RKO (cell line): ENCODE data around the gene RNF213.
"Not testable (repeated sequence)": the region's sequence is repeated elsewhere in the genome, so short reads cannot be mapped to it uniquely, and the experiment has no call there.

ENCODE experiments used
- DNase-seq: peaks from one replicate; pipeline ENCODE4 v3.0.0-alpha.2; 2016; ENCODE audit warnings: low spot score

RNF213 gene

DNA sequence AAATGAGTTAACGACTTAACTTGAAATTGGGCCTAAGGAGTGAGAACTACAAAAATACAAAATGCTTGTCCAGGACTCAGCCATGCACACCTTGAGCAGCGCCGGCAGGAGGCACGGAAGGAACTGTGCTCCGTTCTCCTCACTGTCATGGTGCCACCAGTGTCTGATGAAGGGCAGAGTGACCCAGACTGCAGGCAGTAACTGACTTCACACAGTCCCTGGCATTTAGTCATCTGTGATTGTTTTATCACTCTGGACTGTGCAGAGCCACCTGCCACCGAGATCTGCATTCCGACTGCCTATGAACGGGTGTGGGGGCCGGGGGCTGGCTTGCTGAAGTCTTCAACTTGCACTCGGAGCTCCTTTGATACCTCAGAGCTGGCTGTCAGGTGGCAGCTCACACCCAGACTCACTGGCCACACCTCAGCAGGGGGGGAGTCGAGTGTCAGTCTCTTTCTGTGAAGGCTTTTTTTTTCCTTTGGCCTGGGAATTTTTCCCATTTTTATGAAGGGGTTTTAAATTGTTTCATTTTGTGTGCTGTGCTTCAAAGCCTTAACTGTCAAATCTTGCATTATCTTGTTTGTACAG, 134.1 kb downstream of the RNF213 start:
- DNase-seq: no peak

DNA sequence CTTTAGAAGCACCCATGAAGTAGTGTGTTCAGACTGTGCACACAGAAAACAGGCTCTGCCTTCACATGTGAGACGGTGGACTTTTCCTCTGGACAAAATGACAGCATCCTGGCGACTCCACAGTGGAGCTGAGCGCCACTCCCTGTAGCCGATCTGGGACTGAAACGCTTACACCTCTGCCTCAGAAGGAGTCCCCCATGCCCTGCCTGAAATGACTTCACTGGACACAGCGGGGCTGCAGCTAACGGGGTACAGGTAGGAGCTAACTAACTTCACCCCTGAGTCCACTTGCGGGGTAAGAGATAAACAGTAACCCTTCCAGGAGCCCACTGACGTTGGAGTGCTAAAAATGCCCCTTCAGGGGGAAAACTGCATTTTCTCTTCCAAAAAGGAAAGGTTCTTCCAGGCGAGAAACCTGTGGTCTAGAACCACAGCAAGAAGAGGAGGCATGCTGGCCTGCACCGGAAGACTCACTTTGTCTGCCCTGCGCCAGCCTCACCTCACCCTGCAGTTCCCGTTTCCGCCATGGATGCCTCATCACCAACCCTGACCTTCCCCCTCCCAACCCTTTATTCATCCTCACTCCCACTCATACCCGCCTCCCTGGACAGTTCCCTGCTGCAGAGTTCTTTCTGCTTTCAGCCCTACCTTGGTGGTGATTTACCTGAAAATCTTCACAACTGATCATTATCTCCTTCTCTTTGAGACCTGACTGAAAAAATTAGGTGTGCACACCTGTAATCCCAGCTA, 134.9 kb downstream of the RNF213 start:
- no peak for DNase-seq

- no peak for DNase-seq
These were observed 135.7 kb downstream of the RNF213 start for GRCh38 chr17:80396157-80397033.

DNA sequence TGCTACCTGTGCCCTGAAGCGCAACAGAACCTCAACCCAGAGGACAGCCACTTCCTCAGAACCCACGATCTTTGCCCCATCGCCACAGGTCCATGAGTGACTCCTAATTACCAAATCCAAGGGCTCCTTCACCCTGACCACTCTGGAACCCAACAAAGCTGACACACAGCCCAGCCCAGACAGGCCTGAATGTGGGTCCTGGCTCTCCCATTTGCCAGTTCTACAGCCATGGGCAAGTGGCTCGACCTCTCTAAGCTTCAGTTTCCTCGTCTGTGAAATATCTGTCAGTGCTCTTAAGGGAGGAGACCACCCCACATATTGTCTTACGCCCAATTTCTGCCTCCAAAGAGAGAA, 136.4 kb downstream of the RNF213 start:
- DNase-seq: no peak

DNA sequence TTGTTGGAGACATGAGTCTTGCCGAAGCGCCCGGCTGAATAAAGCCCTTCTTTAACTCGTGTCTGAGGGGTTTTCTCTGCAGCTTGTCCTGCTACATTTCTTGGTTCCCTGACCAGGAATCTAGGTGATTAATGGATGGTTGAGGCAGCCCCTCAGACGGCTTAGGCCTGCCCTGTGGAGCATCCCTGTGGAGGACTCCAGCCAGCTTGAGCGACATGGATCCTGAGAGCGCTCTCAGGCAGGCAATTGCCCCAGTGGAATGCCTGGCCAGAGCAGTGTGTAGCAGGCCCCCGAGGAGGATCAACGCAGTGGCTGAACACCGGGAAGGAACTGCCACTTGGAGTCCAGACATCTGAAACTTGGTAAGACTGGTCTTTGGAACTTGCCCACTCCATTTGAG, 137.0 kb downstream of the RNF213 start:
- no peak for DNase-seq

DNA sequence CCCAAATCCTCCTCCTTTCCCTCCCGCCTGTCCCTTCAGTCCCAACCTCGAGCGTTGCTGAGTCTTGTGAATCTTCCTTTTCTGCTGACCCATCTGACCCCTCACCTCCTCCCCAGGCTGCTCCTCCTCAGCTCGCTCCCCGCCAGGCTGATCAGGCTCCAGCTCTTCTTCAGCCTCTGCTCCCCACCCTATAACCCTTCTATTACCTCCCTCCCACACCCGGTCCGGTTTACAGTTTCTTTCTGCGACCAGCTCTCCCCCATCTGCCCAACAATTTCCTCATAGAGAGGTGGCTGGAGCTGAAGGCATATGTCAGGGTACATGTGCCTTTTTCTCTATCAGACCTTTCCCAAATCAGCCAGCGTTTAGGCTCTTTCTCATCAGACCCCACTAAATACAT, 140.4 kb downstream of the RNF213 start:
- DNase-seq: not testable (repeated sequence)

GRCh38 chr17:80402102-80402501, 141.4 kb downstream of the RNF213 start:
- DNase-seq: not testable (repeated sequence)

DNA sequence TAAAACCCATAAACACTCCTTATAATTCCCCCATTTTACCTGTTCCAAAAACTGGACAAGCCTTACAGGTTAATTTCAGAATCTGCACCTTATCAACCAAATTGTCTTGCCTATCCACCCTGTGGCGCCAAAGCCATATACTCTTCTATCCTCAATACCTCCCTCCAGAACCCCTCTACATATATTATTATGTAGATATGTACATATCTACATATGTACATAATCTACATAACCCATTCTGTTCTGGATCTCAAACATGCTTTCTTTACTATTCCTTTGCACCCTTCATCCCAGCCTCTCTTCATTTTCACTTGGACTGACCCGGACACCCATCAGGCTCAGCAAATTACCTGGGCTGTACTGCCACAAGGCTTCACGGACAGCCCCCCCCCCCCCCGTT, 142.3 kb downstream of the RNF213 start:
- no peak for DNase-seq

DNA sequence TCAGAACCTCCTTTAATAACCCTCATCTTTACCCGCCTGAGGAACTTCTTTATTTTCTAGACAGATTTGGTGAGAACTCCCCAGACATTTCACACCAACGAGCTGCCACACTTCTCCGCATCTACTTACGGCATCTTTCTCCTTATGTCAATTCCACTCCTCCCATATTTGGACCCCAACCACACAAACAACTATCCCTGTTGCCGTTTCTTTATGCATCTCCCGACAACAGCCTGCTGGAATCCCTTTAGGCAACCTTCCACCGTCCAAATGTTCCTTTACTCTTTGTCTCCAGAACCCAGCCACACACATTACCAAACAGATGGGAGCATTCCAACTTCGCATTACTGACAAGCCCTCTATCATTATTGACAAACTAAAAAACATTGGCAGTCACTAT, 145.5 kb downstream of the RNF213 start:
- no peak for DNase-seq

GRCh38 chr17:80407917-80408316, 147.3 kb downstream of the RNF213 start:
- not testable (repeated sequence) for DNase-seq

DNA sequence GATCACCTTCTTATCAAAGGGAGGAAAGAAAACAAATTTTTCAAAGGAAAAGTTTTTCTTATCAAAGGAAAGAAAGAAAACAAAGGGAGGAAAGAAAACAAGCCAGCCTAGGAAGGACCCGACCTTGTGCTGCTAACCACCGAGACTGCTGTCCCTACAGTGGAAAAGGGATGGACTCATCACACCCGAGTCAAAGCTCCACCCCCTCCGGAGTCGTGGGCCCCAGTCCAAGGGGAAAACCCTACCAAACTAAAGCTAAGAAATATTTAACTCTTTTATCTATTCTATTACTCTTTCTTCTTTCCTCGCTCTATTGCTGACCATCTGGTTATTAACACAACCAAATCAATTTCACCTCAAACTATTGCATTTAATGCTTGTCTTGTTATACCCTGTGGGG, 148.2 kb downstream of the RNF213 start:
- no peak for DNase-seq

DNA sequence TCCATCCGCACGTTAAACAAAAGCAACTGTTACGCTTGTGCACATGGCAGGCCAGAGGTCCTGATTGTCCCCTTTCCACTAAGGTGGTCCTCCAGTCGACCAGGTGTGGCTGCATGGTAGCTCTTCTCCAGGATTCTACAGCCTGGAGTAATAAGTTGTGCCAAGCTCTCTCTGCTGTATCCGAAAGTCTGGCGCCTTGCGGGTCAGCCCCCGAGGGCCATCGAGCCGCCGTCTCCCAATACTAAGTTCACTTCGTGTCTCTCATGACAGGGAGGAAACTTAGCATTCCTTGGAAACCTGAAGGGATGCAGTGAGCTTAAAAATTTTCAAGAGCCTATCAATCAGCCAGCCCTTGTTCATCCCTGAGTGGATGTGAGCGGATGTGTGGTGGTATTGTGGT, 149.0 kb downstream of the RNF213 start:
- no peak for DNase-seq

DNA sequence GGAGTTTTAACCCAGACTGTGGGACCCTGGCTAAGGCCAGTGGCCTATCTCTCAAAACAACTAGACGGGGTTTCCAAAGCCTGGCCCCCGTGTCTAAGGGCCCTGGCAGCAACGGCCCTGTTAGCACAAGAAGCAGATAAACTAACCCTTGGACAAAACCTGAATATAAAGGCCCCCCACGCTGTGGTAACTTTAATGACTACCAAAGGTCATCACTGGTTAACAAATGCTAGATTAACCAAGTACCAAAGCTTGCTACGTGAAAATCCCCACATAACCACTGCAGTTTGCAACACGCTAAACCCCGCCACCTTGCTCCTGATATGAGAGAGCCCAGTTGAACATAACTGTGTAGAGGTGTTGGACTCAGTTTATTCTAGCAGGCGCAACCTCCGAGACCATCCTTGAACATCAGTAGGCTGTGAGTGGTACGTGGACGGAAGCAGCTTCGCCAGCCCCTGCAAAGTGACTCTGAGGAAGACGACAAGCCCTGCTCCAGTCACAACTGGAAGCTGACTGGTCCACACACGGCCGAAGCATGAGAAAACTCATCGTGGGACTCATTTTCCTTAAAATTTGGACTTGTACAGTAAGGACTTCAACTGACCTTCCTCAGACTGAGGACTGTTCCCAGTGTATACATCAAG, 149.9 kb downstream of the RNF213 start:
- not testable (repeated sequence) for DNase-seq

- DNase-seq: no peak
These were observed 153.3 kb downstream of the RNF213 start for GRCh38 chr17:80413771-80414507.

DNA sequence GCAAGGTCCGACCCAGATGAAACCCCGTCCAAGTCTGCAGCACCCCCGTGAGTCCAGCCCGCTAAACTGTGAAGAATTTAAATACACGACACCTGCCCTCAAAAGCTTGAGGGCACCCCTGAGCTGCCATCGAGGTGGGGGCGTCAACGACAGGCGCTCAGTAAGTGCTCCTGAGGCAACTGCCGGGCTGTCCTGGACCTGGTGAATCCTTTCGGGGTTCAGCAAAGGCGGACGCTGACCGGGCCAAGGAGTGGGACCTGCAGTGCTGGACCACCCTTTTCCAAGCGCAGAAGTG, 153.8 kb downstream of the RNF213 start:
- peak; percentile 38 for DNase-seq

GRCh38 chr17:80414803-80415625, 154.4 kb downstream of the RNF213 start, which contains the start of gene ENDOV:
ENDOV (plus strand) TSS chr17:80415167; CDS start chr17:80415195, 28 bp downstream.
- peak; percentile 91 for DNase-seq

DNA sequence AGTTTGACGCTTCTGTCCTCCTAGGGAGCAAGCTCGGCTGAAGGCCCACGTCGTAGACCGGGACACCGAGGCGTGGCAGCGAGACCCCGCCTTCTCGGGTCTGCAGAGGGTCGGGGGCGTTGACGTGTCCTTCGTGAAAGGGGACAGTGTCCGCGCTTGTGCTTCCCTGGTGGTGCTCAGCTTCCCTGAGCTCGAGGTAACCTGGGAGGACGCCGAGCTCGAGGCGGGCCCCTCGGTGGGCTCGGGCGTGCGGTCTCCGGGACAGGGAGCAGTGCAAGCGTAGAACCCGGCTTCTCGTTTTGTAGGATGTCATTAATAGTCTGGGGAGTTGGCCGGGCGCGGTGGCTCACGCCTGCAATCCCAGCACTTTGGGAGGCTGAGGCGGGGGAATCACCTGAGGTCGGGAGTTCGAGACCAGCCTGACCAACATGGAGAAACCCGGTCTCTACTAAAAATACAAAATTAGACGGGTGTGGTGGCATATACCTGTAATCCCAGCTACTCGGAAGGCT, 155.0 kb downstream of the RNF213 start:
- DNase-seq: no peak

DNA sequence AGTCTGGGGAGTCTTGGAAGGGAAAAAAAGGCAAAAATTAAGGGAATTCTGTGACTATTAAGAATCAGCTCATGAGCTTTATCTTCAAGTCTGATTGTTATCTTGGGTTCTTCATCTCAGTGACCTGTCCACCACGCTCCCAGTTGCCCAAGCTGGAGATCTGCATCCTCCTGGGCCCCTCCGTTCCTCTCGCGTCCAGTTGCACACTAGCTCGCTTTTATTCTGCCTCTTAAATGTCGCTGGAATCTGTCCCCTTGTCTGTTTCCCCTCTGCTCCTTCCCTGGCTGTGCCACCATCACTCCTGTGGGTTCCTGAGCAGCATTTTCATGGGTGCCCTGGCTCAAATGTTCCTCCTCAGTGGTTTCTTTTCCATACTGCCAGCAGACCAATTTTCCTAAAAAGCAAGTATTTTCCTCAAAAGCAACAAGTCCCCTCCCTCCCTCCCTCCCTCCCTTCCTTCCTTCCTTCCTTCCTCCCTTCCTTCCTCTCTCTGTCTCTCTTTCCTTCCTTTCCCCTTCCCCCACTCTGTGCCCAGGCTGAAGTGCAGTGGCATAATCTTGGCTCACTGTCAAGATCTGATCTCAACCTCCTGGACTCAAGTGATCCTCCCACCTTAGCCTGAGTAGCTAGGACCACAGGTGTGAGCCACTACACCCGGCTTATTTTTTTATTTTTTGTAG, 155.7 kb downstream of the RNF213 start:
- no peak for DNase-seq

- no peak for DNase-seq
These were observed 156.3 kb downstream of the RNF213 start for GRCh38 chr17:80416940-80417293.

DNA sequence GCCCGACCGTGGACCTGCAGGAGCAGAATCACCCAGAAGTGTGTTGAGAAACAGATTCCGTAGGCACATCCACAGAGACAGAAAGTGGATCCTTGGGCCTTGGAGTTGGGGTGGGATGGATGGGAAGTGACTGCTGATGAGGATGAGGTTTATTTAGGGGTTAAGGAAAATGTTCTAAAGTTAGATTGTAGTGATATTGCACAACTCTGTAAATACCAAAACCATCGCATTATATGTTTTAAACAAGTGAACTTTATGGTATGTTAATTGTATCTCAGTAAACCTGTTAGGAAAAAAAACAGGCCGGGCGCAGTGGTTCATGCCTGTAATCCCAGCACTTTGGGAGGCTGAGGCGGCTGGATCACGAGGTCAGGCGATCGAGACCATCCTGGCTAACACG, 157.9 kb downstream of the RNF213 start:
- DNase-seq: no peak
